SK-N-SH (cell line): ENCODE data around the gene SLC25A33. TPM values are rescaled to one million over a fixed set of nuclear protein-coding genes. Genes with fewer than 3 reads are reported as not detected.

Experiments used
- CTCF ChIA-PET: fragments of 300-600, 350-600 bp; formaldehyde crosslinking; extraction: SDS; loops from one replicate; lab custom pipeline; 2021; lab: Yijun Ruan, JAX
- POLR2A ChIA-PET: fragments of 350-600 bp; sonication (Branson Sonifier 250); formaldehyde crosslinking; extraction: SDS; loops from one replicate; lab custom pipeline; 2020; ENCODE audit warnings: antibody characterized with exemption, inconsistent platforms; lab: Yijun Ruan, JAX
- DNase-seq: peaks from one replicate; pipeline ENCODE4 v3.0.0; 2012
- H2AFZ ChIP-seq: fragments of 200-600 bp; sonication (generic); 2 replicates; pipeline ENCODE4 v1.8.1; 2016; ENCODE audit warnings: antibody characterized with exemption, mild to moderate bottlenecking, low read depth
- H3F3A ChIP-seq: fragments of 200-600 bp; sonication (generic); replicated peaks from 2 replicates; pipeline ENCODE3; 2016; ENCODE audit warnings: antibody characterized with exemption, mild to moderate bottlenecking; ENCODE audit not compliant: insufficient read depth
- H3K27ac ChIP-seq, 2 experiments: fragments of 200-500 bp in 1 of 2; fragments of 200-600 bp in 1 of 2; sonication (Bioruptor generic) in 1 of 2; sonication (generic), shearing (Covaris generic) in 1 of 2; 2 replicates each; pipeline versions ENCODE4 v1.5.1 to v1.6.1; 2014 to 2016; ENCODE audit warnings: low read depth in 2 of 2, inconsistent platforms in 1 of 2, low read length in 1 of 2, mild to moderate bottlenecking in 1 of 2, mixed read lengths in 1 of 2
- H3K27me3 ChIP-seq: fragments of 200-600 bp; sonication (generic), shearing (Covaris generic); 2 replicates; pipeline ENCODE4 v1.6.1; 2016; ENCODE audit warnings: mixed run types; ENCODE audit not compliant: insufficient read depth
- H3K36me3 ChIP-seq, 2 experiments: fragments of 200-500 bp in 1 of 2; fragments of 200-600 bp in 1 of 2; sonication (Bioruptor generic) in 1 of 2; sonication (generic) in 1 of 2; replicated peaks in 1 of 2; 2 replicates each; pipeline versions ENCODE3 to v1.5.1; 2014 to 2016; ENCODE audit warnings: low read length in 1 of 2, mild to moderate bottlenecking in 1 of 2; ENCODE audit not compliant: insufficient read depth in 2 of 2, control insufficient read depth in 1 of 2
- H3K4me1 ChIP-seq, 2 experiments: fragments of 200-500 bp in 1 of 2; fragments of 200-600 bp in 1 of 2; sonication (Bioruptor generic) in 1 of 2; sonication (generic), shearing (Covaris generic) in 1 of 2; 2 replicates each; pipeline versions ENCODE4 v1.5.1 to v1.6.1; 2014 to 2016; ENCODE audit warnings: low read depth in 1 of 2, low read length in 1 of 2, mixed run types in 1 of 2; ENCODE audit not compliant: insufficient read depth in 2 of 2, control insufficient read depth in 1 of 2
- H3K4me2 ChIP-seq: fragments of 200-600 bp; sonication (generic), shearing (Covaris generic); 2 replicates; pipeline ENCODE4 v1.6.1; 2017; ENCODE audit warnings: mixed run types
- H3K4me3 ChIP-seq, 2 experiments: fragments of 200-500 bp in 1 of 2; fragments of 200-600 bp in 1 of 2; sonication (Bioruptor generic) in 1 of 2; sonication (generic), shearing (Covaris generic) in 1 of 2; 2 replicates each; pipeline versions ENCODE4 v1.5.1 to v1.8.1; 2014 to 2016; ENCODE audit warnings: low read depth in 2 of 2, inconsistent platforms in 1 of 2, low read length in 1 of 2, mild to moderate bottlenecking in 1 of 2, mixed read lengths in 1 of 2, moderate library complexity in 1 of 2
- H3K79me2 ChIP-seq: fragments of 200-600 bp; sonication (generic); 2 replicates; pipeline ENCODE4 v1.8.1; 2017; ENCODE audit warnings: mild to moderate bottlenecking; ENCODE audit not compliant: insufficient read depth
- H3K9ac ChIP-seq: fragments of 200-600 bp; sonication (generic); 2 replicates; pipeline ENCODE4 v1.6.1; 2017; ENCODE audit warnings: mixed run types
- H3K9me2 ChIP-seq: fragments of 200-600 bp; sonication (generic); 2 replicates; pipeline ENCODE4 v1.6.1; 2017; ENCODE audit warnings: mixed run types
- H3K9me3 ChIP-seq: fragments of 200-600 bp; sonication (generic); 2 replicates; pipeline ENCODE4 v1.6.1; 2017; ENCODE audit warnings: mixed run types, mild to moderate bottlenecking, moderate library complexity
- H4K20me1 ChIP-seq: fragments of 200-600 bp; sonication (generic); 2 replicates; pipeline ENCODE4 v1.6.1; 2017; ENCODE audit warnings: mild to moderate bottlenecking, mixed run types; ENCODE audit not compliant: insufficient read depth
- CTCF ChIP-seq: fragments of 200-600 bp; sonication (generic); IDR thresholded peaks from 2 replicates; pipeline ENCODE4 v1.6.1; 2017; ENCODE audit warnings: antibody characterized with exemption, mild to moderate bottlenecking, moderate library complexity
- EP300 ChIP-seq, 2 experiments: IDR thresholded peaks; 2 replicates each; pipeline versions ENCODE4 v1.4.0 to v1.6.1; 2012; ENCODE audit warnings: borderline replicate concordance in 1 of 2, low read depth in 1 of 2, low read length in 1 of 2
- FOSL2 ChIP-seq: IDR thresholded peaks from 2 replicates; pipeline ENCODE4 v1.4.0; 2012; ENCODE audit warnings: low read depth, mild to moderate bottlenecking, moderate library complexity, borderline replicate concordance
- JUND ChIP-seq: IDR thresholded peaks from 2 replicates; pipeline ENCODE4 v1.4.0; 2012
- MXI1 ChIP-seq: IDR thresholded peaks from 2 replicates; pipeline ENCODE4 v1.6.1; 2012; ENCODE audit warnings: mild to moderate bottlenecking, low read depth, low read length, improper control_type of control experiment
- NFIC ChIP-seq: IDR thresholded peaks from 2 replicates; pipeline ENCODE4 v1.4.0; 2012; ENCODE audit warnings: borderline replicate concordance
- NRF1 ChIP-seq: IDR thresholded peaks from 2 replicates; pipeline ENCODE4 v1.6.1; 2012; ENCODE audit warnings: low read depth, mild to moderate bottlenecking, low read length
- RXRA ChIP-seq: IDR thresholded peaks from 2 replicates; pipeline ENCODE4 v1.4.0; 2012; ENCODE audit warnings: low read depth, mild to moderate bottlenecking, borderline replicate concordance
- SIN3A ChIP-seq: IDR thresholded peaks from 2 replicates; pipeline ENCODE4 v1.6.1; 2012; ENCODE audit warnings: low read depth, mild to moderate bottlenecking, low read length, moderate library complexity, borderline replicate concordance
- SMC3 ChIP-seq: IDR thresholded peaks from 2 replicates; pipeline ENCODE4 v1.6.1; 2012; ENCODE audit warnings: low read depth, low read length, improper control_type of control experiment
- ZBTB33 ChIP-seq: IDR thresholded peaks from 2 replicates; pipeline ENCODE4 v1.4.0; 2012; ENCODE audit warnings: low read depth, borderline replicate concordance
- WGBS: methylation state at CpG from one replicate; pipeline ENCODE4 v1.1.6; 2017; ENCODE audit warnings: low lambda C conversion rate; 5-methylcytosine and 5-hydroxymethylcytosine counted together
- polyA plus RNA-seq, 3 experiments: library from polyadenylated mRNA; depleted of rRNA; stranded (reverse); fragments of >200 nt; gene quantifications; 2 replicates each; pipeline ENCODE4 v1.2.3, GENCODE V29; 2012
- TF ChIP-seq, protein P1 (sequence below): IDR thresholded peaks from 2 replicates; pipeline ENCODE4 v1.4.0; 2012; ENCODE audit warnings: low read depth, borderline replicate concordance
- TF ChIP-seq, protein P2 (sequence below): fragments of 150-350 bp; IDR thresholded peaks from 2 replicates; pipeline ENCODE4 v1.6.1; 2016; ENCODE audit warnings: mild to moderate bottlenecking, low read depth, low read length
- TF ChIP-seq, protein P3 (sequence below): IDR thresholded peaks from 2 replicates; pipeline ENCODE4 v1.6.1; 2012; ENCODE audit warnings: mild to moderate bottlenecking, low read depth, low read length, moderate library complexity

SLC25A33 gene
- polyA plus RNA-seq, 1 of the 3 experiments (the other 2 are of a cell fraction), result 4.8 TPM

DNA sequence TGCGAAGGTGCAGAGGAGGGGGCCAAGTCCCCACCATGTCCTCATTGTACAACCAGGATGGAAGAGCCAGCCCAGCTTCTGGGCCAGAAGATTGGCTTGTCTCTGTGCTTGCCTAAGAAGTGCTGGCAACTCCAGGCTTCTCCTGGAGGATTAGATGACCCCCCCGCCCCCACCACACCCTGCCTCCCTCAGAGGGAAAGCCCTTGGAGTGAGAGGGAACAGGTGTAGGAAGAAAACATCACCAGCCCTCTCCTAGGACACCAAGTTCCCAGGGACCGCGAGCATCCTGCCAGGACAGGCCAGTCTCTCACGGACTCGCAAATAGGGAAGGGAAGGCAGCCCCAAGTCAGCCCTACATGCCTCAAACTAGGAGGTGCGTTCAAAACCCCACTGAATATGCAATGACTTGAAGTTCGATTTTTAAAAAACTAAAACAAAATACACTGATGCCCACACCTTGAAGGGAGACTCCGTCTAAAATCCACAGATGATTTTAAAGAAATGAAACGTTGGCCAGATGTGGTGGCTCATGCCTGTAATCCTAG, 20.7 kb upstream of the SLC25A33 start (continued):
- TF ChIP-seq, protein P1, sequence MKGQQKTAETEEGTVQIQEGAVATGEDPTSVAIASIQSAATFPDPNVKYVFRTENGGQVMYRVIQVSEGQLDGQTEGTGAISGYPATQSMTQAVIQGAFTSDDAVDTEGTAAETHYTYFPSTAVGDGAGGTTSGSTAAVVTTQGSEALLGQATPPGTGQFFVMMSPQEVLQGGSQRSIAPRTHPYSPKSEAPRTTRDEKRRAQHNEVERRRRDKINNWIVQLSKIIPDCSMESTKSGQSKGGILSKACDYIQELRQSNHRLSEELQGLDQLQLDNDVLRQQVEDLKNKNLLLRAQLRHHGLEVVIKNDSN, result no peak

- Histone ChIP-seq H3K9me3 (no peaks in the 10 kb centered on the region), H3K4me3 (no peak overlapping the region), H3K27me3 (no peaks in the 10 kb centered on the region), H4K20me1 (no peaks in the 10 kb centered on the region), H3K79me2 (no peaks in the 10 kb centered on the region), H3K27ac (no peak overlapping the region), H3K4me1 (no peaks in the 10 kb centered on the region), H3K4me2 (no peak overlapping the region), H3F3A (no peaks in the 10 kb centered on the region), H3K9ac (no peak overlapping the region), H3K9me2 (no peaks in the 10 kb centered on the region), H3K36me3 (no peaks in the 10 kb centered on the region), H2AFZ (no peak overlapping the region)
- WGBS, result 64% methylated on average over 7 of the region's 8 CpGs
- DNase-seq, result no peak
- CTCF ChIA-PET, result interaction anchor here (1.2 to 1.5 kb wide), 2 partner anchors 26 to 30 kb away, joined by 3 to 4 read pairs; no protein-coding TSS in a partner anchor
- TF ChIP-seq RXRA (no peak), EP300 (IDR thresholded peaks at IDR 0.05; ENCODE audit: borderline replicate concordance in 1 of 2, low read depth in 1 of 2, low read length in 1 of 2) (no peak)
- TF ChIP-seq, protein P2, sequence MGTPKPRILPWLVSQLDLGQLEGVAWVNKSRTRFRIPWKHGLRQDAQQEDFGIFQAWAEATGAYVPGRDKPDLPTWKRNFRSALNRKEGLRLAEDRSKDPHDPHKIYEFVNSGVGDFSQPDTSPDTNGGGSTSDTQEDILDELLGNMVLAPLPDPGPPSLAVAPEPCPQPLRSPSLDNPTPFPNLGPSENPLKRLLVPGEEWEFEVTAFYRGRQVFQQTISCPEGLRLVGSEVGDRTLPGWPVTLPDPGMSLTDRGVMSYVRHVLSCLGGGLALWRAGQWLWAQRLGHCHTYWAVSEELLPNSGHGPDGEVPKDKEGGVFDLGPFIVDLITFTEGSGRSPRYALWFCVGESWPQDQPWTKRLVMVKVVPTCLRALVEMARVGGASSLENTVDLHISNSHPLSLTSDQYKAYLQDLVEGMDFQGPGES, result no peak
- POLR2A ChIA-PET, result no interaction called here
These were observed 18.9 kb upstream of the SLC25A33 start for GRCh38 chr1:9520411-9520810.

DNA sequence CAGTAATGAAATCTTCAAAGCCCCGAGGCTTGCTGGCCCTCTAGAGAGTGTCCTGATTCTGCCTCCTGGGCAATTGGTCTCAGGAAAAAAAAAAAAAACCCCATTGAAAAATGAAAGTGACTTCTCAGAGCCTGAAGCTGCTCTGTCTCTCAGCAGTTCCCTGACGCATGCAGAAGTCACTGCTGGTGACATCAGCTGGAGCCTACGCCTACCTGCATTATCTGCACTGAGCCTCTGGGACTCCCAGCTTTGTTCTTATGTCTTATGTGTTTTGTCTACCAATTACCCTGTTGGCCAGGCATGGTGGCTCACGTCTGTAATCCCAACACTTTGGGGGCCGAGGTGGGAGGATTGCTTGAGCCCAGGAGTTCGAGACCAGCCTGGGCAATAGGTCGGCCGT, 10.1 kb upstream of the SLC25A33 start:
- Histone ChIP-seq H3K36me3 (no peaks in the 10 kb centered on the region), H3K4me3 (no peak overlapping the region), H3K27ac (no peak overlapping the region), H3K9me2 (no peaks in the 10 kb centered on the region), H3K79me2 (no peaks in the 10 kb centered on the region), H3F3A (no peaks in the 10 kb centered on the region), H3K9me3 (no peaks in the 10 kb centered on the region), H3K9ac (no peak overlapping the region), H4K20me1 (no peaks in the 10 kb centered on the region), H3K27me3 (no peaks in the 10 kb centered on the region), H3K4me1 (peaks cover 0 to 10% of the 10 kb centered on the region in 2 experiments; a peak in 1 of 4 replicates), H2AFZ (no peak overlapping the region), H3K4me2 (no peak overlapping the region)
- TF ChIP-seq SIN3A (no peak), CTCF (no peak), EP300 (IDR thresholded peaks at IDR 0.05; ENCODE audit: borderline replicate concordance in 1 of 2, low read depth in 1 of 2, low read length in 1 of 2) (no peak), FOSL2 (no peak), SMC3 (no peak), NRF1 (no peak), ZBTB33 (no peak), JUND (no peak), MXI1 (no peak), NFIC (no peak)
- TF ChIP-seq, protein P3, sequence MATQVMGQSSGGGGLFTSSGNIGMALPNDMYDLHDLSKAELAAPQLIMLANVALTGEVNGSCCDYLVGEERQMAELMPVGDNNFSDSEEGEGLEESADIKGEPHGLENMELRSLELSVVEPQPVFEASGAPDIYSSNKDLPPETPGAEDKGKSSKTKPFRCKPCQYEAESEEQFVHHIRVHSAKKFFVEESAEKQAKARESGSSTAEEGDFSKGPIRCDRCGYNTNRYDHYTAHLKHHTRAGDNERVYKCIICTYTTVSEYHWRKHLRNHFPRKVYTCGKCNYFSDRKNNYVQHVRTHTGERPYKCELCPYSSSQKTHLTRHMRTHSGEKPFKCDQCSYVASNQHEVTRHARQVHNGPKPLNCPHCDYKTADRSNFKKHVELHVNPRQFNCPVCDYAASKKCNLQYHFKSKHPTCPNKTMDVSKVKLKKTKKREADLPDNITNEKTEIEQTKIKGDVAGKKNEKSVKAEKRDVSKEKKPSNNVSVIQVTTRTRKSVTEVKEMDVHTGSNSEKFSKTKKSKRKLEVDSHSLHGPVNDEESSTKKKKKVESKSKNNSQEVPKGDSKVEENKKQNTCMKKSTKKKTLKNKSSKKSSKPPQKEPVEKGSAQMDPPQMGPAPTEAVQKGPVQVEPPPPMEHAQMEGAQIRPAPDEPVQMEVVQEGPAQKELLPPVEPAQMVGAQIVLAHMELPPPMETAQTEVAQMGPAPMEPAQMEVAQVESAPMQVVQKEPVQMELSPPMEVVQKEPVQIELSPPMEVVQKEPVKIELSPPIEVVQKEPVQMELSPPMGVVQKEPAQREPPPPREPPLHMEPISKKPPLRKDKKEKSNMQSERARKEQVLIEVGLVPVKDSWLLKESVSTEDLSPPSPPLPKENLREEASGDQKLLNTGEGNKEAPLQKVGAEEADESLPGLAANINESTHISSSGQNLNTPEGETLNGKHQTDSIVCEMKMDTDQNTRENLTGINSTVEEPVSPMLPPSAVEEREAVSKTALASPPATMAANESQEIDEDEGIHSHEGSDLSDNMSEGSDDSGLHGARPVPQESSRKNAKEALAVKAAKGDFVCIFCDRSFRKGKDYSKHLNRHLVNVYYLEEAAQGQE, result no peak
- POLR2A ChIA-PET, result interaction anchor here (0.6 to 1.0 kb wide), 2 partner anchors 10 to 33 kb away, joined by 3 to 4 read pairs; partner anchors contain the start of gene SLC25A33
- CTCF ChIA-PET, result interaction anchor here (0.6 to 1.8 kb wide), 5 partner anchors 10 to 388 kb away, joined by 3 to 5 read pairs (median 3); partner anchors contain the start of gene SLC25A33
- WGBS, result 86% methylated on average over 8 of the region's 8 CpGs
- DNase-seq, result no peak
